GM21737 (cell line): ENCODE results near the gene VSTM5.

Source experiments
- ATAC-seq: cut with Tn5 transposase; IDR thresholded peaks from one replicate; pipeline ENCODE4 v1.9.1; 2021; ENCODE audit warnings: mild to moderate bottlenecking, moderate library complexity; ENCODE audit not compliant: unreplicated experiment

Gene VSTM5

GRCh38 chr11:93843906-93844305 is 6.5 kb downstream of the VSTM5 start:
- no peak for ATAC-seq

- no peak for ATAC-seq
Observed at GRCh38 chr11:93842461-93842860, 8.0 kb downstream of the VSTM5 start.

- no peak for ATAC-seq
Observed at GRCh38 chr11:93842034-93842433, 8.4 kb downstream of the VSTM5 start.

DNA sequence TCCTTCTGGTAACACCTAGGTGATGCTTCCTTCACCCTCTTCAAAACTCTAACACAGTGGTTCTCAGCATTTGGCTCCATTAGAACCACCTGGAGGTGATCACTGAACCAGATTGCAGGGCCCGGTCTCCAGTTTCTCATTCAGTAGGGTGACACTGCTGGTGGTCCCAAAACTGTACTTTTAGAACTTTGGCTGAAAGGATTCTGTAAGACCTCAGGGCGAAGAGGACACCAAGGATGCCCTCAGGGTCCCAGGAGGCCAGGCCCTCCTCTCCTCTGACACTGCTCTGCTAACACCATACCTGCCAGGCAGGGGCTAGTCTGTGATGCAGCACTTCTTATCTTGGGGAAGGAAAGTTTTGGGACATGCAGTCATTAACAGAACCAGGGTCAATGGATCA is 9.0 kb downstream of the VSTM5 start:
- no peak for ATAC-seq

GRCh38 chr11:93840981-93841380 is 9.4 kb downstream of the VSTM5 start:
- no peak for ATAC-seq

DNA sequence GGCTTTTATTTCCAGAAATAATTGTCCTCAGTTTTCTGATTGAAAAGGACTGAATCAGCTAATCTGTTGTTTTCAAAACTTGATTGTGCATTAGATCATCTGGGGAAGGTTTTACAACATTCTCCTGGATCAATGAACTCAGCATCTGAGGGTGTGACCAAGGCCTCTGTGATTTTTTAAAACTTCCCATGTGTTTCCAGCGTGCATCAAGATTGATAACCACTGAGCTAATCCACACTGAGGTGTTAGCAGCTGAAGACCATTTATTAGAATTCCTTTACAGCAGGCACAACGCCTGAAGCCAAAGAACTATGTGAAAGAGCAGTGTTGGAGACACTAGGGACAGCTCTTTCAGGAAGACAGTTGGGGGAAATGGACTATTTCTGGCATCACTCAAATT is 10.2 kb downstream of the VSTM5 start:
- no peak for ATAC-seq

DNA sequence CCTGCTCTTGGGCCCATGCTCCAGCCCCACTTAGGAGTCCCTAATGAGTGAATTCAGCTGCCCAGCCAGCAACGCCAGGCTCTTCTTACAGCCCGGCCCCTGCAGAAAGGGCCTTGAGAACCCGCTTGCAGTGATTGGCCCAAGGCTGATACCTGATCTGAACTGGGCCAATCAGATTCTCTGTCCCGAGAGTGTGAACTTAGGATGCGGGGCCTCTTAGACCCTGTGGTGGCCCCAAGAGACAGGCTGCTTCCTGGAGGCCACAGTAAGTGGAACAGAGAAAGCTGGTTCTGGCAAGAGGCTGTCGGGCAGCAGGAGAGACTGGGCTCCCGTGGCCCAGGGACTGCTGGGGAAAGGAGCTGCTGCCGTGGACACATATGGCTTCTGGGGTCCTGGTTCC is 11.5 kb downstream of the VSTM5 start:
- ATAC-seq: no peak

DNA sequence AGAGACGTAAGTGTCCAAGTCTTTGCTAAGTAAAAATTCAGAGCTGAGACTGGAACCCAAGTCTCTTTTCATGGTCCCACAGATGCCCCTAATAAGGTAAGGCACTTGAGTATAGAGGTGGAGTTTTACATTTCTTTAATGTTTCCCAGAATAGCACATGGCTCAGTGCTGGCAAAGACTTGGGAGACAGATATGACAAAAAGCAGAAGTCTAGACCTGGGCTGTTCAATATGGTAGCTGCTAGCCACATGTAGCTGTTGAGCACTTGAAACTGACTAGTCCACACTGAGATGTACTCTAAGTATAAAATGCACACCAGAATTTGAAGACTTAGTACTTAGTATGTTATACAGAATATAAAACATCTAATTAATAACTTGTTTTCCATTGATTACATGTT is 17.6 kb downstream of the VSTM5 start:
- ATAC-seq: no peak

DNA sequence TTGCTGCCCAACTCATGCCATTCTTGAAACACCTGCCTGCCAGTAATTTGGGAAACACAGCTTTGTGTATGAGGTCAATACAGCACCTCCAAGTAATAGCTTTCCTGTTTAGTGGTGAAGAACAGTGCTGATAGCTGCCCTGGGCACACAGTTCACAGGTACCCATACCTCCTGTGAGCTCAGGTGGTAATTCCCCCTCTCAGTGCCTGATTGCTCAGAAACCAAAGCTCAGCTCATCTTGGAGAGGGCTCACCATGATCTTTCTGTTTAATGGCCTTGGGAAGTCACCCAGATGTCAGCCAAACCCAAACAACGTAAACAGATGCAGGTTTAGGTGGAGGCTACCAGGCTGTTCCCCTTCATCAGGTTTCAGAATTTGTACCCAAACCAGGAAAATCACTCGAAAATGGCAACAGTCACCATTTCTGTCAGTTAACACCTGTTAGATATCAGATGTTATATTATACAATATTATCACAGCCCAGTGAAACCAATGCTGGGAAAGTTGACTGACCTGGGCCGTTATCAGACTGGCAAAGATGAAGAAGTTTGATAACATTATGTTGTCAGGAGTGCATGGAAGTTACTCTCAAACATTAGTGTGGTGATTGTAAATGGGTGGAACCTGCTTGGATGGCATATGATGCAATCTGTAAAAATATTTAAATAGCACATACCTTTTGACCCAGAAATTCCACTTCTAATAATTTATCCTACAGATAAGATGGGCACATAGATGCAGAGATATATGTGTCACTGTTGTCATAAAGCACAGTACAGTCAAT is 18.9 kb downstream of the VSTM5 start:
- no peak for ATAC-seq

DNA sequence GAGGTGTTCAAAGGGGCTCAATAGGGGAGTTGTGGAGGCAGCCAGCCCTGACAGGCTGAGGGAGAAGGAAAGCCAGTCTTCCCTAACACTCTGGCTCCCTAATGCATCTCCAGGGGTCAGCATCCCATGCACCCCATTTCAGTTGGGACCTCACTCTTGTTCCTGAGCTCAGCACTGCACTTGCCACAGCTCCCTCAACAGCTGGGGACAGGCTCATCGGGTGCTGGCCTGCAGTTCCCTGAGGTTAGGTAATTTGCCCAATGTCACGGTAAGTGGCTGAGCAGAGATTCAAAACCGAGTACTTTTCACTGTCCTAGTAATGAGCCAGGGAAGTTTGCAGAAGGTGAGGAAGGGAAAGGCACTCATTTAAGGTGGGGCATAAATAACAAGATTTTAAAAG is 20.8 kb downstream of the VSTM5 start:
- ATAC-seq: no peak

- no peak for ATAC-seq
Observed at GRCh38 chr11:93827363-93827762, 23.1 kb downstream of the VSTM5 start.

- ATAC-seq: no peak
Observed at GRCh38 chr11:93823210-93823609, 27.2 kb downstream of the VSTM5 start.

GRCh38 chr11:93822359-93822758 is 28.1 kb downstream of the VSTM5 start:
- no peak for ATAC-seq

- ATAC-seq: no peak
Observed at GRCh38 chr11:93821617-93822016, 28.8 kb downstream of the VSTM5 start.

- ATAC-seq: no peak
Observed at GRCh38 chr11:93820847-93821246, 29.6 kb downstream of the VSTM5 start.

DNA sequence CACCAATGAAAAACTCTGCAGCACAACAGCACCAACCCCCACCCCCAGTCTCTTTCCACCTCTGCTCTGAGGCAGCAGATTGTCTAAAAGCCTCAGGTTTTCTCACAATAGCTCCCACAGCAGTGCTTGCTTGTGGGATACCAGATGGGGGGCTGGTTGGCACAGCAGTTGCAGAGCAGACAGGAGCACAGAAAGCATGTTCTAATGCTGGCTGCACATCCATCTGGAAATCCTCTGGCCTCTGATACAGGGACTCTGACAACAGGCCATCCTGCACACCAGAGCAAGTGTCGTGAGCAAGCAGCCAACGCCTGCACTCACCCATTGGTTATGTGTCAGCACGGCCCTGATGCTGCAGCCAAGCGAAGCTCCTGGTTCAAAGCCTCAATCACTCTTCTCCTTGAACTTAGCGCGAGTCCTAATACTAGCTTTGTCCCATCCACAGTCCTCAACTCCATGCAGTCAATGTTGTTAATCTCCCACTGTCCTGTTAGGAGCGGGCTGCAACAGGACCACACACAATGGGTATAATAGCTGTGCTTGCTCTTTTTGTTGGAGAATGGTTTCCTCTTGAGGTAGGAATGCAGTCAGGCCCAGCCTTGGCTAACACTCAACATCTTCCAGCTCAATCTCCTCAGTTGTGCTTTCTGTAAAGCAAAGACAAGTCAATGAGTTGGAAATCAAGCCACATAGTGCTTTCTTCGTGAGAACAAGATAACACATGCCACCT is 30.3 kb downstream of the VSTM5 start:
- no peak for ATAC-seq

- ATAC-seq: no peak
Observed at GRCh38 chr11:93817426-93818348, 32.7 kb downstream of the VSTM5 start.

DNA sequence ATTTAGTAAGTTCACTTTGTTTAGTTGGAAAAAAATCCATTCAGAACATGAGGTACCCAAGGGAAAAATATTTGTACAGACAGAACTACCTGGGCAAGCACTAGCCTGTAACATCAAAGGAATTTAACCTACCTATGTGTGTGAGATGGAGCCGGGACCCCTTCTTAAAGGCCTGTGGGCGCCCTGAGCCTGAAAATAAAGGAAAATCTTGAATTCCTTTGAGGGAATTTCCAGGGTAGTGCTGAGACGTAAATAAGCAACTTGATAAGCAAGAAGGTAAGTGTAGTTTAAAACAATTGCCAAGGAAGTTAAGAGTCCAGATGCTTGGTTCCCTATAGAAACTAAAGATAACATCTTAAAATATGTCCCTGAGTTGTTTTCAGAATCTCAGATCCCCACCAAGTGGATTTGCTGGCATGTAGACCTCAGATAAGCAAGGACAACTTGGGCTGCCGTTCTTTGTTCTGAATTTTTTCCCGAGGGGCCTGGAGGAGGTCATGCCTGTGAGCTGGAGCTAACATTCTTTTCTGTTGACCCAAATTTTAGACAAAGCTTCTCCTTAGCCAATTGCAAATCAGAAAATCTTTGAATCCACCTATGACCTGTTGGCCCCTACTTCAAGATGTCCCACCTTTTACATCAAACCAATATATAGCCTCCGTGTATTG is 35.3 kb downstream of the VSTM5 start:
- no peak for ATAC-seq

- no peak for ATAC-seq
Observed at GRCh38 chr11:93813974-93814373, 36.4 kb downstream of the VSTM5 start.

GRCh38 chr11:93807980-93808379 is 42.4 kb downstream of the VSTM5 start:
- ATAC-seq: no peak

GRCh38 chr11:93804879-93805278 is 45.5 kb downstream of the VSTM5 start:
- ATAC-seq: no peak
